ENCODE results near the gene CPTP.

DNA sequence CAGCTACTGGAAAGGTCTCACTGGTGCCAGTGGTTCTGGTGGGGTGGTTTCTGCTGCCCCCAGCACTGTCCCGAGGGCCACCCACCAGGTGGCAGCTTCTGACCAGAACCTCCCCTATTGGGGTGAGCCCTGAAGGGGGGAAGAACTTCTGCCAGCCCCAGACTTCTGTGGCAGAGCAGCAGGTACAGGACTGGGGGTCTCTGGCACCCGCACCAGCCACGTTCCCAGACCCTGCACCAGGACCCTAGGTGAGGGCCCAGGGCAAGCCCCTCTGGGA is 14.6 kb upstream of the CPTP start:
- TF ChIP-seq, protein P1, sequence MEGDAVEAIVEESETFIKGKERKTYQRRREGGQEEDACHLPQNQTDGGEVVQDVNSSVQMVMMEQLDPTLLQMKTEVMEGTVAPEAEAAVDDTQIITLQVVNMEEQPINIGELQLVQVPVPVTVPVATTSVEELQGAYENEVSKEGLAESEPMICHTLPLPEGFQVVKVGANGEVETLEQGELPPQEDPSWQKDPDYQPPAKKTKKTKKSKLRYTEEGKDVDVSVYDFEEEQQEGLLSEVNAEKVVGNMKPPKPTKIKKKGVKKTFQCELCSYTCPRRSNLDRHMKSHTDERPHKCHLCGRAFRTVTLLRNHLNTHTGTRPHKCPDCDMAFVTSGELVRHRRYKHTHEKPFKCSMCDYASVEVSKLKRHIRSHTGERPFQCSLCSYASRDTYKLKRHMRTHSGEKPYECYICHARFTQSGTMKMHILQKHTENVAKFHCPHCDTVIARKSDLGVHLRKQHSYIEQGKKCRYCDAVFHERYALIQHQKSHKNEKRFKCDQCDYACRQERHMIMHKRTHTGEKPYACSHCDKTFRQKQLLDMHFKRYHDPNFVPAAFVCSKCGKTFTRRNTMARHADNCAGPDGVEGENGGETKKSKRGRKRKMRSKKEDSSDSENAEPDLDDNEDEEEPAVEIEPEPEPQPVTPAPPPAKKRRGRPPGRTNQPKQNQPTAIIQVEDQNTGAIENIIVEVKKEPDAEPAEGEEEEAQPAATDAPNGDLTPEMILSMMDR (IDR thresholded peaks at IDR 0.05): no peak
- TF ChIP-seq POLR2A (IDR thresholded peaks at IDR 0.05): no peak

Data from heart left ventricle (tissue), 13 donors.